HG03354 (cell line): ENCODE data around the gene GNG13.
"Not testable (repeated sequence)": the region's sequence is repeated elsewhere in the genome, so short reads cannot be mapped to it uniquely, and the experiment has no call there.

ENCODE experiments used
- ATAC-seq: cut with Tn5 transposase; IDR thresholded peaks from one replicate; pipeline ENCODE4 v1.9.1; 2021; ENCODE audit warnings: mild to moderate bottlenecking; ENCODE audit not compliant: unreplicated experiment, poor library complexity, severe bottlenecking

Gene GNG13

DNA sequence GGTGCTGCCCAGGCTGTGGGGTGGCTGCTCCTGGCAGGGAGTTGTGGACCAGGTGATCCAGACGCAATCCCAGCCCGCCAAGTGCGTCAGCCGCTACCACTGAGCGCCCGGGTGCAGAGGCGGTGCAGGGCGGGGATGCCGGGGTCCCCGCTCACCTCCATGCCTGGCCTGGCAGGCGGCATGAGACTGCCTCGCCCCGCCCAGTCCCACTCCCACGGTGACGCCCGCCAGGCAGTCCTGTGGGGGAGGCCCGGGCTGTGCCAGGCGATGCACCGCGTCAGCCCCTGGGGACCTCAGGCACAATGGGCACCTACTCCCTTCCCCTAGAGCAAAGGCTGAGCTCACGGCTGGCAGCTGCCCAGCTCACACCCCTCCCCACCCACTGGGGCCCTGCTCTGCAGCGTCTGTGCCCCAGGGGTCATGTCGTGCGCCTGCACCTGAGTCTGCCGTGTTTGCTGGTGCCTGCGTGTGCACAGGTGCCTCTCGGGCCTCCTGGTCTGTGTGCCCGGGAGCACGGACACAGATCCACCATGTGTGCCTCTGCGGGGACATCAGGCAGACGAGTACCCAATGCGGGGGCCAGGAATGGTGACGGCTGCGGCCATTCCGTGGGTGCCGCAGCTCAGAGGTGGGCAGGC lies 17.6 kb downstream of the GNG13 start:
- ATAC-seq = no peak

DNA sequence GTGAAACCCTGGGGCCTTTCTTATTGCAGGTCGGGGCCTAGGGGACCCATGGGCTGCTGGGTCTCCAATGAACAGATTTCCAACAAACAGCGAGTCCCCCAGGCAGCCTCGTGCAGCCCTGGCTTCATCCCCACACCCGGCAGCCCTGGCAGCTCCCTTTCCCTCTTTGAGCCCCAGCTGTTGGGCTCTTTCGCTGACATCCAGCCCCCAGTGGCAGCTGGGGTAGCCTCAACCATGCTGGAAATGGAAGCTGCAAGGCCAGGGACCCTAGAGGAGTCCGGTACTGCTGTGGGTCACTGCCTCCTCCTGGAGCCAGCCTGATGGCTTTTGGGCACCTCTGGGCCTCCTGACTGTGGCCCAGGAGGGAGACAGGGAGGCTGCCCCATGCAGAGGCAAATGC lies 18.3 kb downstream of the GNG13 start:
- ATAC-seq = no peak

DNA sequence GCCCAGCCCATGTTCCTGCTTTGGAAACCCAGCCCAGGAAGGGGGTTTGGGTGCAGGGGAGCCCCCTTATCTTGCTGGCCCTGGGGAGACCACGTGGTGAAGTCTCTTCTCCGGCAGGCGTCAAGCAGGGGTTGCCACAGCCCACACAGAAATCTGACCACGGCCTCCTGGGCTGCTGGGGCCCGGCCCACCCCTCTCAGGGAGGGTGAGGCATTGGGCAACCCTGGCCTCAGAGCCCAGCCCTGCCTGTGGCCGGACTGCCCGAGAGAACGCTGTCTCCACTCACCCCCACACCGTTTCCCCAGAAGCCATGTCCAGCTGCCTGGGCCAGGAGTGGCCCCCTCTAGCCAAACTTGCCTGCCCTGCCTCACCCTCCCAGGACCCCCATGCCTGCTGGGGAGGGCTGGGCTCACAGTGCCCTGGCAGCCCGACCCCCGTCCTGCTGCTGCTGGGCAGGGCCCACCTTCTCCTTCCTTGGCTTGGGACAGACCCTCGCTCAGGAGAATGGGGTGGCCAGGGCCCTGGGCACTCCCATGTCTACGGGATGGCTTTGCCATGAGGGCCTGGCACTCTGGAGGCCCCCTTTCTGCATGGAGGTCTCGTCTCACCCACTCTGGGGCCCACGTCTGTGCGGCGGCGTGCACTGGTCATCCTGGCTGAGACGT lies 19.1 kb downstream of the GNG13 start:
- no peak for ATAC-seq

DNA sequence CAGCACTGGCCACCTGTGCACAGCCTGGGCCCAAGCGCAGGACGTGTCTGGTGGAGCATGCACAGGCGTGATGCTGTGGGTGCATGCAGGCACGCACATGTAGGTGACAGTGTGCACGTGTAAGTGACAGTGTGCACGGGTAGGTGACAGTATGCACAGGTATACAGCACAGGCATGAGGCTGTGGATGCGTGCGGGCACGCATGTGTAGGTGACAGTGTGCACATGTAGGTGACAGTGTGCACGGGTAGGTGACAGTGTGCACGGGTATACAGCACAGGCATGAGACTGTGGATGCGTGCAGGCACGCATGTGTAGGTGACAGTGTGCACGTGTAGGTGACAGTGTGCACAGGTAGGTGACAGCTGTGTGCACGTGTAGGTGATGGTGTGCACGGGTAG lies 20.2 kb downstream of the GNG13 start:
- no peak for ATAC-seq

DNA sequence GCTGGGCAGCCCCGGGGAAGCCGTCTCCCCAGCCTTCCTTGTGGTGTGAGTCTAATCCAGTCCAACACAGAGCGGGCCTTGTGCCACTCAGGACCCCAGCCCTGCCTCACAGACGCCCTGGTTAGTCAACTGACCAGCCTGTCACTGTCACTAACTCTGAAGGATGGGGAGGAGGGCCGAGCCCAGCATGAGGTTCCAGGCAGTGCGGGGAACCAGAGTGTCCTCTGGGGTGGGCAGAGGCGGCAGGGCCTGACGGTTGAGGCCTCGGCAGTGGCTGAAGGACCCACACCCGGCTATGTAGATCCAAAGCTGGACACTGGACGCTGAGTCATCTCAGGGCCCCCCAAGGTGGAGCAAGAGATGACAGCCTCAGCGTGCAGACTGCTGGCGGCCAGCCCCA lies 21.0 kb downstream of the GNG13 start:
- ATAC-seq = no peak

DNA sequence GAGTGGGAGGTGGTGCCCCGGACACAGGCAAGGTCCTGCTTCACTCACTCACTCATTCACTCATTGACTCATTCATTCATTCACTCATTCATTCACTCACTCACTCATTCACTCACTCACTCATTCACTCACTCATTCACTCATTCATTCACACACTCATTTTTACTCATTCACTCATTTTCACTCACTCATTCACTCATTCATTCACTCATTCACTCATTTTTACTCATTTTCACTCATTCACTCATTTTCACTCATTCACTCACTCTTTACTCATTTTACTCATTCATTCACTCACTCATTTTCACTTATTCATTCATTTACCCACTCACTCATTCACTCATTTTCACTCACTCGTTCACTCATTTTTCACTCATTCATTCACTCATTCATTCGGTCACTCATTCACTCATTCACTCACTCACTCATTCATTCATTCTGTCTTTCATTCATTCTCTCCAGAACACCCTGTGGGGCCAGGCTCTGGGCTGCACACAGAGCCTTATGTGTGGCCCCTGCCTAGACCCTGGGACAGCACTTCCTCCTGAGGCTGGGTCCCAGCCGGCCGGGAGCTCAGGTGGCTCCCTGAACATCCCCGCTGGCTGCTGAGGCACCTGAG lies 21.5 kb downstream of the GNG13 start:
- ATAC-seq = no peak

DNA sequence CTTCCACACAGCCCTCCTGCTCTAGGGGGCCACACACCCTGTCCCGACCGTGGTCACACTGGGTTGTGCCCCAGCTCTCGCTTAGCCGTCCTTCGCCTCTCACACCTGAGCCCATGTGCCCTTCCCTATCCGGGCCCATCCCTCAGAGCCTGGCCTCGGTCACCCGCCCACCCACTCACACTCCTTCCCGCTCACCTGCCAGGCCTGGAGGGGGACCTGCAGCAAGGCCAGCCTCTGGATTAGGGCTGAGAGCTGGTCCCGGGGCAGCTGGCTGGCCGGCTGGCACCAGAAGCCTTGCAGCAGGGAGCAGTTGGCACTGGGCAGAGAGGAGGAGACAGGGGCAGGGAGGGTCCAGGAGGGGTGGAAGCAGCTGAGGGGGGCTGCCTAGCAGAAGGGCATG lies 22.1 kb downstream of the GNG13 start:
- ATAC-seq = no peak

DNA sequence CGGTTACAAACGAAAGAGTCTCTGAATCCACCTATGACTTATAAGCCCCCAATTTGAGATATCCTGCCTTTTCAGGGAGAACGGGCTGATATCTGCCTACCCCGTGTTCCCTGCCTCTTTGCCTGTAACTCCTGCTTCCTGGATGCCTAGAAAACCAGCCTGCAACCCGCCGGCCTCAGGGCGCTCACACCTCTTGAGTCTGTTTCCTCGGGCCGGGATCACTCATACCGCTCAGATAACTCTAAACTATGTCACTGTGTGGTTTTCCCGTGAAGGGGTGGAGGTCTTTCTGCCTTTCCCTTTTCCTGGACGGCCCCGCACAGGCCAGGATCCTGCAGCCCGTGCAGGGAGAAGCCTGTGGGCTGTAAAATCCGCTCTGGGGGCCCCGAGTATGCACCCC lies 22.7 kb downstream of the GNG13 start:
- no peak for ATAC-seq

DNA sequence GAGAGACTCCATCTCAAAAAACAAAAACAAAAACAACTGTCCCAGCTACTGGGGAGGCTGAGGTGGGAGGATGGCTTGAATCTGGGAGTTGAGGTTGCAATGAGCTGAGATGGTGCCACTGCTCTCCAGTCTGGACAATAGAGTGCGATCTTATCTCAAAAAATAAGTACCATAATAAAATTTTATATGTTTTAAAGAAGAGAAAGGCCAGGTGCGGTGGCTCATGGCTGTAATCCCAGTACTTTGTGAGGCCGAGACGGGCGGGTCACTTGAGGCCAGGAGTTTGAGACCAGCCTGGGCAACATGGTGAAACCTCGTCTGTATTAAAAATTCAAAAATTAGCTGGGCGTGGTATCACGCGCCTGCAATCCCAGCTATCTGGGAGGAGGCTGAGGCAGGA lies 23.7 kb downstream of the GNG13 start:
- no peak for ATAC-seq

DNA sequence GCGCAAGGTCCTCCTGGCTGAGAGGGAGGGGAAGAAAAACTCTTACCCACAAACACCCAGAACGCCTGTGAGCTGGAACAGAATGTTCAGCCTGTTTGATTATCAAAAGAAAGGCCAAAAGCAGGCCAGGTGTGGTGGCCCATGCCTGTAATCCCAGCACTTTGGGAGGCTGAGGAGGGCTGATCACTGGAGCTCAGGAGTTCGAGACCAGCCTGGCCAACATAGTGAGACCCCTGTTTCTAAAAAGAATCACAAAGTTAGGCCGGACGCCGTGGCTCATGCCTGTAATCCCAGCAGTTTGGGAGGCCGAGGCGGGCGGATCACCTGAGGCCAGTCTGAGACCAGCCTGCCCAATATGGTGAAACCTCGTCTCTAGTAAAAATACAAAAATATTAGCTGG lies 24.2 kb downstream of the GNG13 start:
- ATAC-seq = not testable (repeated sequence)

DNA sequence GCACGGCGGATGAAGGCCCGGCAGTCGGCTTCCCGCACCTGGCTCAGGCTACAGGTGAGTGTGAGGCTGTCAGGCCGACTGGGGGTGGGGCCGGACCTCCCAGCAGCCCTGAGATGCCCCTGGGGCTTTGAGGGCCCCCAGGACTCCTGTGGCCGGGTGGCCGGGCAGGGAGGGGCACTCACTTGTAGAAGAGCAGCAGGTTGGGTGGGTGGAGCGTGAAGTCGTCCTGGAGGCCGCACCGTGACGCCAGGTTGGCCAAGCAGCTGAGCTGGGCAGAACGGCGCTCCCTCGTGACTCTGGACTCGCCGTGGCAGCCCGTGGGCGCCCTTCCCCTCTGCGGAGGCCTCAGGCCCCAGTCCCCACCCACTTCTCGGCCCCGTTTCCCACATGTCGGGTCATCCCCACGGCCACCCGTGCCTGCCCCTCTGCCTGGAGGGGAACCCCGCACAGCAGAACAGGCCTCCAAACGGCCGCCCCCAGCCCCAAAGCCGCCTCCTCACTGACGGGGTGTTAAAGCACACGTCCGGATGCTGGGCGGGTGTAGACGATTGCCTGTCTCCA lies 25.2 kb downstream of the GNG13 start:
- ATAC-seq = no peak

DNA sequence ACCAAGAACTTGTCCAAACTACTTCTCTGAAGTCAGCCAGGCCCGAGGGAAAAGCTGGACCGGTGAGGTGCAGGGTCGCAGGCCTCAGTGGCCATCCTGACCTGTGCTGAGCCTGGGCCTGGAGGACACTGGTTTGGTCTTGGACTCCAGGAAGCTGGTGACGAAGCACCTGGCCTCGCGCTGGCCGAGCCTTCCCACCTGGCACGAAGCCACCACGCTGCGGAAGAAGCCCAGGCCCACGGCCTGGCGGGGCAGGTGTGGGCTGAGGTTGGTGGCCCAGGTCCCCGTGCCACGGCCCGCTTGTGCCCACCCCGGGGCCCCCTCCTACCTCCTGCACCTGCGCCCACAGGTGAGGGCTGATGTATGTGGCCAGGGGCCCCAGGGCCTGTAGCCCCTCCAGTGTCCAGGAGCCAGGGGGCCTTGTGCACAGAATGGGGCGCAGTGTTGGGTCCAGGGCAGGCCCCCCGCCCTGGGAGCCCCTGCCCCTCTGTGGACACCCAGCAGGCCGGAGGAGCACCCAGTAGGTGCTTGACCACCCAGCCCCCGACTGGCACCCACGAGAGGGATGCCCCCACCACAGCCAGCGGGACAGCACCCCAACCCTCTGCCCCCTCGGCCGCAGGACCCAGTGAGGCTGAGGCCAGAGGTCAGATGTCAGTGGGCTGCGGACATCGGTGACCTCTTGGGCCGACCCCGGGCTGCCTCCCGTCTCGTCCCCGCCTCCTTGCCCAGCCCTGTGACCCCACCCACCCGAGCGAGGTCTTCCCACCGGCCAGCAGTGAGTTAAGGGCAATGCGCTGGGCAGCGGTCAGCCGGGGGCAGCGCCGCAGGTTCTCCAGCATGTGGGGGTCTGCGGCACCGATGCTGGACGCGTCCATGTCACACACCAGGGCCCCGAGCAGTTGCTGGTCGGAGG lies 26.2 kb downstream of the GNG13 start:
- ATAC-seq = no peak

DNA sequence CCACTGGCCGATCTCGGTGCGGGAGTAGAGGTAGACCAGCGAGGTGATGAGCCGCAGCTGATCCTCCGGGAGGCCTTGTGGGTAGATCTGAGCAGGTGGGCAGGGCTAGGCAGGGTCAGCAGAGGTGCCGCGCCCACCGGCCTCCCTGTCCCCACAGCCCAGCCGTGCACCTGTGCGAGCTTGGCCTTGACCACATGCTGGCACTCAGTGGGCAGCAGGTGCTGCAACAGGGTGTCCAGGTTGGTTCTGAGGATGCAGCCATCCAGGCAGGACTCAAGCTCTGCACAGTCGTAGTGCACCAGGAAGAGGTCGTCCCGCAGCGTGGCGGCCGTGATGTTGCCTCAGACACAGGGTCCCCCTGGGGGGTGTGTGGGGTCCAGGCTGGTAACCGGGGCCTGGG lies 27.6 kb downstream of the GNG13 start:
- ATAC-seq = no peak

DNA sequence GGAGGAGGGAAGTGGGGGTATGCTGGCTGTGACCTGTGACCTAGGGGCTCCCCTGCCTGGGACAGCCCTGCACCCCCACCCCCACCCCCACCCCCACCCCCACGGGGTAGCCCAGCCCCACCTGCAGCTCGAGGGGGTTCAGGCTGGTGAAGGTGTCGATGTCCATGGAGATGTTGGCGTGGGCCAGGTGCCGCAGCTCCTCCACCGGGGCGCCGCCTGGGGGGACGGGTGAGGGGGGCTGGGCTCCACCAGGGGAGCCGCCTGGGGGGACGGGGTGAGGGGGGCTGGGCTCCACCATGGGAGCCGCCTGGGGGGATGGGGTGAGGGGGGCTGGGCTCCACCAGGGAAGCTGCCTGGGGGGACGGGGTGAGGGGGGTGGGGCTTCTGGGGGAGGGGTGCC lies 30.1 kb downstream of the GNG13 start:
- no peak for ATAC-seq

DNA sequence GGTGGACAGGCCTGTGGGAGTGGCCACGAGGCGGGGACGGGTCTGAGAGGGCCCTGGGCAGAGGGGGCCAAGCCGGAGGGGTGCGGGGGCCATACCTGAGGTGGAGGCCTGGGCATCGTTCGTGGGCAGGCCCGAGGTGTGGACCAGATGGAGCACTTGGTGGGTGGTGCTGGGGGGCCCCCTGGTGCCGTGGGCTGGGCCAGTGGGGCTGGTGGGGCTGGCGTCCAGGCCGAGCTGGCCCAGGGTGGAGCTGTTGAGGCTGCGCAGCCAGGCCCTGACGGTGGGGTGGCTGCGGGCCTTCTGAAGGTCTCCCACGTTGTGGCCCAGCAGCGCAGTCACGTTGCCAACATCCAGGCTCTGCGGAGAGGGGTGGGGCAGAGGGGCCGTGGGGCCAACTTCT lies 30.6 kb downstream of the GNG13 start:
- ATAC-seq = no peak

DNA sequence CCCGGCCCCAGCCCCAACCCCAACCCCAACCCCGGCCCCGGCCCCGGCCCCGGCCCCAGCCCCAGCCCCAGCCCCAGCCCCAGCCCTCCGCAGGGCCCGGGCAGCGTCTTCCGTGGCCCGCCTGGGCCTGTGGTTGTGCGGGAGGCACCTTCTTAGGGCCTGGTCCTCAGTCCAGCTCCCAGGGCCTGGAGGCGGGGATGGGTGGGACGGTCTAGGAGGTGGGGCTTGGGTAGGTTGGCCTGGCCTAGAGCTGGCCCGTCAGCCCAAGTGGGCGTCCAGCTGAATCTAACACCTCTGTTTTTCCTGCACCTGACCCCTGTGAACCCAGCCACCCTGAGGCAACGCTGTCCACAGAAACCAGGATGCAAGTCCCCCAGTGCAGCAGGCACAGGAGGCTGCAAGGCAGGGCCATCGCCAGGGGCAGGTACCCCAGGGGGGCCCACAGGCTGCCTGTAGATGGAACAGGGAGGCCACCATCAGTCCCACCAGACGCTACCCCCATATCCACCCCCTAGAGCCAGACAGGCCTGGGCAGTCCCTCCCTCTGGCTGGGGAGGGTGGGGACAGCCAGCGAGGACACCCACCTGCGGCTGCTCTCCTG lies 31.2 kb downstream of the GNG13 start:
- no peak for ATAC-seq

DNA sequence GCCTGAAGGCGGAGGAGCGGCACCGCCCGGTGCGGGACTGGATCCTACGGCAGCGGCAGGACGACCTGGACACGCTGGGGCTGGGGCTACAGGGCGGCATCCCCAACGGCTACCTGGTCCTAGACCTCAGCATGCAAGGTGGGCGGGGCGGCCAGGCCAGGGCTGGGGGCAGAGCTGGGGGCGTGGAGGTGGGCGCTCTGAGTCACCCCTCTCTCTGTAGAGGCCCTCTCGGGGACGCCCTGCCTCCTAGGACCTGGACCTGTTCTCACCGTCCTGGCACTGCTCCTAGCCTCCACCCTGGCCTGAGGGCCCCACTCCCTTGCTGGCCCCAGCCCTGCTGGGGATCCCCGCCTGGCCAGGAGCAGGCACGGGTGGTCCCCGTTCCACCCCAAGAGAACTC lies 32.1 kb downstream of the GNG13 start:
- ATAC-seq = no peak

DNA sequence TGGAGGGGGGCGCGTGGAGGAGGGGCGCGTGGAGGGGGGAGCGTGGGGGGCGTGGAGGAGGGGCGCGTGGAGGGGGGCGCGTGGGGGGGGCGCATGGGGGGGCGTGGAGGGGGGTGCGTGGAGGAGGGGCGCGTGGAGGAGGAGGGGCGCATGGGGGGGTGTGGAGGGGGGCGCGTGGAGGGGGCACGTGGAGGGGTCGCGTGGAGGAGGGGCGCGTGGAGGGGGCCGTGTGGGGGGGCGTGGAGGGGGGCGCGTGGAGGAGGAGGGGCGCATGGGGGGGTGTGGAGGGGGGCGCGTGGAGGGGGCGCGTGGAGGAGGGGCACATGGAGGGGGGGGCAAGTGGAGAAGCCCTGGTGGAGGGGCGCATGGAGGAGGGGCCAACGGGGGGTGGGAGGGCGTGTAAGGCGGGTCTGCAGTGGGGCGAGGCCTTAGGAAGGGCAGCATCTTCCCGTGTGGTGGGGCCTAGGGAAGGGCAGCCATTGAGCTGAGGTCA lies 32.7 kb downstream of the GNG13 start:
- no peak for ATAC-seq

DNA sequence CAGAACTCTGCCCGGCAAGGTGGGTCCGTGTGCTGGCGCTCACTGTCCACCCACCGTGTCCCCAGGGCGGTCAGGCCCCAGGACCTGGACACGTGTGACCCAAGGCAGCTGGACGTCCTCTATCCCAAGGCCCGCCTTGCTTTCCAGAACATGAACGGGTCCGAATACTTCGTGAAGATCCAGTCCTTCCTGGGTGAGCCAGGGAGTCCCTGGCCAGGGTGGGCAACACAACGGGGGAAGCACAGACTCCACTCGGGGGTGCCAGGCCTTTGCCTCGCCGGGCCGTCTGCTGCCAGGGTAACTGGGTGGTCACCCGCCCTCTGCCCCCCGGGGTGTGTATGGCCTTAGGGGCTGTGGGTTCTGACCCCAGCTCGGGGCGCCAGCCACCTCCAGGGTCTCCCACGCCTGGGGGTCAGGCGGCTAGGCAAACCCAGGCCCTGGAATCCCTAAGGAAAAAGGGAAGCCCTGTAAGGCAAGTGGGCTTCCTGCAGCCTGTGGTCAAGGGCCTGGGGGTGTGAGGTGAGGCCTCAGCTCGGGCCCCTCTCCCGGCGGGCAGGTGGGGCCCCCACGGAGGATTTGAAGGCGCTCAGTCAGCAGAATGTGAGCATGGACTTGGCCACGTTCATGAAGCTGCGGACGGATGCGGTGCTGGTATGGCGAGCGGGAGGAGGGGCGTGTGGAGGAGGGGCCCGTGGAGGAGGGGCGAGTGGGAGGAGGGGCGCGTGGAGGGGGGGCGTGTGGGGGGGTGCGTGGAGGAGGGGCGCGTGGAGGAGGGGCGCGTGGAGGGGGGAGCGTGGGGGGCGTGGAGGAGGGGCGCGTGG lies 33.5 kb downstream of the GNG13 start:
- ATAC-seq = no peak
